HepG2 (cell line): Measurements from ENCODE around the gene TMEM134. TPM values are rescaled to one million over a fixed set of nuclear protein-coding genes. Genes with fewer than 3 reads are reported as not detected.

Experiments used
- AGO1 ChIP-seq: fragments of 200-400 bp; formaldehyde crosslinking; IDR thresholded peaks from 2 replicates; pipeline ENCODE4 v1.6.1; 2017; ENCODE audit warnings: mild to moderate bottlenecking, low read depth, low read length, moderate library complexity; ENCODE audit not compliant: poor library complexity, severe bottlenecking
- ARID5B ChIP-seq: IDR thresholded peaks from 2 replicates; pipeline ENCODE4 v1.4.0; 2020; ENCODE audit warnings: mild to moderate bottlenecking, missing genetic modification reagents
- EP300 ChIP-seq, 3 experiments: sonication (generic) in 1 of 3; formaldehyde crosslinking in 1 of 3; IDR thresholded peaks; 2 replicates each; pipeline versions ENCODE4 v1.5.1 to v1.6.1; 2011 to 2020; ENCODE audit warnings: low read depth in 2 of 3, low read length in 2 of 3, borderline replicate concordance in 1 of 3, improper control_type of control experiment in 1 of 3, mild to moderate bottlenecking in 1 of 3, missing genetic modification reagents in 1 of 3, moderate library complexity in 1 of 3
- FOXA3 ChIP-seq: IDR thresholded peaks from 2 replicates; pipeline ENCODE4 v1.6.1; 2016; ENCODE audit warnings: missing genetic modification reagents, missing compliant biosample characterization
- HDAC1 ChIP-seq: sonication (generic); formaldehyde crosslinking; IDR thresholded peaks from 2 replicates; pipeline ENCODE4 v1.5.1; 2020; ENCODE audit warnings: mild to moderate bottlenecking, missing genetic modification reagents
- HNRNPL ChIP-seq: fragments of 200-400 bp; formaldehyde crosslinking; IDR thresholded peaks from 2 replicates; pipeline ENCODE4 v1.6.1; 2017; ENCODE audit warnings: mild to moderate bottlenecking, low read depth, low read length
- KDM5A ChIP-seq: fragments of 200-600 bp; sonication (generic); IDR thresholded peaks from 2 replicates; pipeline ENCODE4 v1.7.0; 2018; ENCODE audit warnings: antibody characterized with exemption, mild to moderate bottlenecking, low read length, borderline replicate concordance
- MXD3 ChIP-seq: IDR thresholded peaks from 2 replicates; pipeline ENCODE4 v1.6.1; 2016; ENCODE audit warnings: mild to moderate bottlenecking, missing biosample characterization, missing genetic modification reagents
- MYPOP ChIP-seq: sonication (generic); formaldehyde crosslinking; IDR thresholded peaks from 2 replicates; pipeline ENCODE4 v1.8.1; 2023; ENCODE audit warnings: mild to moderate bottlenecking, moderate library complexity, missing genetic modification reagents
- NFE2L1 ChIP-seq: sonication (generic); formaldehyde crosslinking; IDR thresholded peaks from 2 replicates; pipeline ENCODE4 v1.4.0; 2020; ENCODE audit warnings: missing genetic modification reagents, mild to moderate bottlenecking, borderline replicate concordance
- RAD21 ChIP-seq: fragments of 450-650 bp; formaldehyde crosslinking; IDR thresholded peaks from 2 replicates; pipeline ENCODE4 v1.5.0; 2020; ENCODE audit warnings: mild to moderate bottlenecking
- RORA ChIP-seq: sonication (generic); formaldehyde crosslinking; IDR thresholded peaks from 2 replicates; pipeline ENCODE4 v1.5.0; 2020; ENCODE audit warnings: mild to moderate bottlenecking, missing genetic modification reagents, moderate library complexity
- RXRA ChIP-seq: sonication (generic); formaldehyde crosslinking; IDR thresholded peaks from 2 replicates; pipeline ENCODE4 v1.5.1; 2020; ENCODE audit warnings: missing genetic modification reagents
- SAFB2 ChIP-seq: sonication (generic); formaldehyde crosslinking; IDR thresholded peaks from 2 replicates; pipeline ENCODE4 v1.5.1; 2020; ENCODE audit warnings: missing genetic modification reagents, low read depth, mild to moderate bottlenecking, borderline replicate concordance
- SALL1 ChIP-seq: sonication (generic); formaldehyde crosslinking; IDR thresholded peaks from 2 replicates; pipeline ENCODE4 v1.8.0; 2022; ENCODE audit warnings: mild to moderate bottlenecking, missing genetic modification reagents
- TEAD3 ChIP-seq: optimal IDR thresholded peaks from 2 replicates; pipeline ENCODE3; 2016; ENCODE audit warnings: borderline replicate concordance
- TEF ChIP-seq: sonication (generic); formaldehyde crosslinking; IDR thresholded peaks from 2 replicates; pipeline ENCODE4 v1.5.0; 2020; ENCODE audit warnings: missing genetic modification reagents
- ZBTB21 ChIP-seq: sonication (generic); formaldehyde crosslinking; IDR thresholded peaks from 2 replicates; pipeline ENCODE4 v1.4.0; 2020; ENCODE audit warnings: missing genetic modification reagents
- ZFX ChIP-seq: sonication (generic); formaldehyde crosslinking; IDR thresholded peaks from 2 replicates; pipeline ENCODE4 v1.4.0; 2020; ENCODE audit warnings: mild to moderate bottlenecking, low read depth, missing genetic modification reagents, moderate library complexity
- ZNF280B ChIP-seq: sonication (generic); formaldehyde crosslinking; IDR thresholded peaks from 2 replicates; pipeline ENCODE4 v1.5.0; 2020; ENCODE audit warnings: missing genetic modification reagents, mild to moderate bottlenecking, borderline replicate concordance
- ZNF776 ChIP-seq: sonication (generic); formaldehyde crosslinking; IDR thresholded peaks from 2 replicates; pipeline ENCODE4 v1.4.0; 2020; ENCODE audit warnings: mild to moderate bottlenecking, missing genetic modification reagents
- polyA plus RNA-seq, 8 experiments: library from polyadenylated mRNA; depleted of rRNA in 3 of 8; stranded (reverse) in 7 of 8; unstranded in 1 of 8; fragments of >200 nt; fragmentation: Illumina TruSeq in 4 of 8; extraction: Trizol in 4 of 8; gene quantifications; 2 replicates each; pipeline versions ENCODE4 v1.2.1 to v1.2.3, GENCODE V29; 2011 to 2016; ENCODE audit warnings: low read depth in 4 of 8, missing spikeins in 1 of 8, mixed read lengths in 1 of 8; ENCODE audit not compliant: insufficient read depth in 1 of 8
- total RNA-seq, 5 experiments: library from RNA; depleted of rRNA; stranded (reverse); fragments of >200 nt; fragmentation: Illumina TruSeq; extraction: Trizol; gene quantifications; 2 replicates each; pipeline ENCODE4 v1.2.3, GENCODE V29; 2016; ENCODE audit warnings: low read depth in 1 of 5

TMEM134 gene
- total and polyA plus RNA-seq, 2 of the 13 experiments (the other 11 are each of a cell fraction or from before 2014, with no cell fraction given): 6.9 to 26.9 TPM

GRCh38 chr11:67463680-67464410, 5.2 kb downstream of the TMEM134 start (continued):
- TF ChIP-seq MYPOP (CRISPR knock-in tag) (peak; percentile 81; the same call in 1 of the 2 replicates), HDAC1 (CRISPR knock-in tag) (peak; percentile 55), SALL1 (peak; percentile 30), ZFX (peak; percentile 44; the same call in 1 of the 2 replicates), HNRNPL (peak; percentile 97), NFE2L1 (CRISPR knock-in tag) (peak; percentile 65; the same call in 1 of the 2 replicates), EP300 (IDR thresholded peaks at IDR 0.05; ENCODE audit: low read depth in 2 of 2, low read length in 2 of 2) (no peak), EP300 (CRISPR knock-in tag; IDR thresholded peaks at IDR 0.05; ENCODE audit: borderline replicate concordance) (peak; percentile 37; the same call in 1 of the 2 replicates), AGO1 (peak; percentile 56), ZNF280B (CRISPR knock-in tag) (peak; percentile 74; the same call in 1 of the 2 replicates), FOXA3 (CRISPR knock-in tag) (0 out of 2 replicates have a peak, but pooled peaks have one; percentile 9), TEF (no peak), RAD21 (CRISPR knock-in tag) (0 out of 2 replicates have a peak, but pooled peaks have one; percentile 5), MXD3 (peak; percentile 30; the same call in 1 of the 2 replicates), RORA (no peak), ZNF776 (CRISPR knock-in tag) (0 out of 2 replicates have a peak, but pooled peaks have one; percentile 8), KDM5A (no peak), ZBTB21 (CRISPR knock-in tag) (0 out of 2 replicates have a peak, but pooled peaks have one; percentile 34), TEAD3 (peak; percentile 45), SAFB2 (peak; percentile 58), RXRA (CRISPR knock-in tag) (peak; percentile 60), ARID5B (CRISPR knock-in tag) (peak; percentile 29)
